ENCODE measurements around the gene RANBP17.
"Not testable (repeated sequence)": the region's sequence is repeated elsewhere in the genome, so short reads cannot be mapped to it uniquely, and the experiment has no call there.

RANBP17 gene

DNA sequence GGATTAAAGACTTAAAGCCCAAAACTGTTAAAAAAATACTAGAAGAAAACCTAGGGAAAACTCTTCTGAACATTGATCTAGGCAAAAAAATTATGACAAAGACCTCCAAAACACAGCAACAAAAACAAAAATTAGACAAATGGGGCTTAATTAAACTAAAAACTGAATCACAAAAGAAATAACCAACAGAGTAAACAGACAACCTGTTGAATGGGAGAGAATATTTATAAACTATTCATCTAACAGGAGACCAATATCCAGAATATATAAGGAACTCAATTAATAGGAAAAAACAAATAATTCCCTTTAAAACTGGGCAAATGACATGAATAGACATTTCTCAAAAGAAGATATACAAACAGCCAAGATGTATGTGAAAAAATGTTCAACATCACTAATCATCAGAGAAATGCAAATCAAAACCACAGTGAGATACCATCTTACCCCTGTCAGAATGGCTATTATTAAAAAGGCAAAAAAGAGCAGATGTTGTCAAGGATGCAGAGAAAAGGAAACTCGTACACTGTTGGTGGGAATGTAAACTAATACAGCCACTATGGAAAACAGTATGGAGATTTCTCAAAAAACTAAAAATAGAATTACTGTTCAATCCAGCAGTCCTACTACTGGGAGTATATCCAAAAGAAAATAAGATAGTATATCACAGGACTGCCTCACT lies 397.1 kb downstream of the RANBP17 start:
- no peak for DNase-seq

DNA sequence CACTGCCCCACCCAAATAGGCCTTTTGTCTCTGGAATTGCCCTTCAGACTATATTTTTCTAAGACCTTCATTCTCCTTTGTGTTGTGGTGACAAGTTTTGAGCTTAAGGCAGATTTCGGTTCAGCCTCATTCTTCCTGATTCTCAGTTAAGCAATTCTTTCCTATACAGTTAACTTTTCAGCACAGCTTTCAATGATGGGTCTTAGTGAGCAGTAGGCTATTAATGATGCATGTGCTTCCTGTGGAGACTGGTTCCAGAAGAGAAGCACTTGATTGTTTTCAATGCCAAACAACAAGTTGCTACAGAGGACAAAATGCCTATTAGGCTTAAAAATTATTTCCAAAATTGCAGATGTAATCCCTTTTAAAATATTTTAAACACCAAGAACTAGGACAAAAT lies 399.5 kb downstream of the RANBP17 start:
- DNase-seq: peak; percentile 17

DNA sequence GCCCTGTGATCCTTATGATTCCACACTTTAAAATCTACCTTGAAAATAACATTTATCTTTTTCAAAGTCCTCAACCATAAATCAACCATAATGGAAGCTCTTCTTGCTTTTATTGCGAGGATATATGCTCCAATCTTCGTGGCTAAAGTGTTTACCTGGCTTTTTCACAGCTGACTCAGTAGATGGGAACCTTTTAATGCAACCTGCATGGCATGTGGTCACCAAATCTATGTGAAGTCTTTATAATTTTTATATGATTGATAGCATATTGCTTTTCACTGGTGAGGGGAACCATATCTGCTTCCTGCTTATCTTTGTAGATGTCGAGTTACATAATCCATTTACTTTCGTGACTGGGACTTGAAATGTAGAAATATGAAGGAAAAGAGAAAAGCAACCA lies 400.1 kb downstream of the RANBP17 start:
- peak; percentile 10 for DNase-seq

DNA sequence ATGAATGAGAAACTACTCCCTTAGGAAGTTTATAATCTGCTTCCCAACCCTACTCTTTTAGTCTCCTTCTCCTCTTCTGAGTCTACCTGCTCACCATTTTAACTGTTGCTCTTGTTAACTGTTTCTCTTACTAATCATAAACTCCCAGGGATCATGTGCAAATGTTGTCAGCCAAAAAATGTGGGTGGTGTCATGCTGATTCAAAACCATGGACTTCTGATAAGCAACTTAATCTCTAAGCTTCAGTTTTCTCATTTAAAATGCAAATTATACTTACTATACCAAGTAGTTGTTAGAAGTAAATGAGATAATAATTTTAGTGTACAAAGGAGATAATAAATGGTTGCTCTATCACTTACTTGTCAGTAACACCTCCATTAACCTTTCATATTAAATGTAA lies 401.4 kb downstream of the RANBP17 start:
- no peak for DNase-seq

DNA sequence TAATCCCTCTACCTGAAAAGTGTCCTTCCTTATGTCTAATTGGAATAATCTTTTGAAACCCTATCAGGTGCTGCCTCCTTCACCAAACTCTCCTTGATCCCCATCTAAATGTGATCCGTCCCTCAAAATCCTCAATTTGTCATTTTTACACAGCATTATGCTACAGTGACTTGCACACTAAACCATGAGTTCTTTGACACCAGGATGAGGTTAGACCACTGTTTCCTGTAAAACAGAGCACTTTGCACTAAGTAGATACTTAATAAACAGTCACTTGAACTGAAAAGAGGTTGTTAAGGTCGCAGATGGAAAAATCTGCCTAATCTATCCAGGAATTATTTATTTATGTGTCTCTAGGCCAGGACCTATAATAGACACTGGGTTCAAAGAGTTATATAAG lies 403.0 kb downstream of the RANBP17 start:
- no peak for DNase-seq

DNA sequence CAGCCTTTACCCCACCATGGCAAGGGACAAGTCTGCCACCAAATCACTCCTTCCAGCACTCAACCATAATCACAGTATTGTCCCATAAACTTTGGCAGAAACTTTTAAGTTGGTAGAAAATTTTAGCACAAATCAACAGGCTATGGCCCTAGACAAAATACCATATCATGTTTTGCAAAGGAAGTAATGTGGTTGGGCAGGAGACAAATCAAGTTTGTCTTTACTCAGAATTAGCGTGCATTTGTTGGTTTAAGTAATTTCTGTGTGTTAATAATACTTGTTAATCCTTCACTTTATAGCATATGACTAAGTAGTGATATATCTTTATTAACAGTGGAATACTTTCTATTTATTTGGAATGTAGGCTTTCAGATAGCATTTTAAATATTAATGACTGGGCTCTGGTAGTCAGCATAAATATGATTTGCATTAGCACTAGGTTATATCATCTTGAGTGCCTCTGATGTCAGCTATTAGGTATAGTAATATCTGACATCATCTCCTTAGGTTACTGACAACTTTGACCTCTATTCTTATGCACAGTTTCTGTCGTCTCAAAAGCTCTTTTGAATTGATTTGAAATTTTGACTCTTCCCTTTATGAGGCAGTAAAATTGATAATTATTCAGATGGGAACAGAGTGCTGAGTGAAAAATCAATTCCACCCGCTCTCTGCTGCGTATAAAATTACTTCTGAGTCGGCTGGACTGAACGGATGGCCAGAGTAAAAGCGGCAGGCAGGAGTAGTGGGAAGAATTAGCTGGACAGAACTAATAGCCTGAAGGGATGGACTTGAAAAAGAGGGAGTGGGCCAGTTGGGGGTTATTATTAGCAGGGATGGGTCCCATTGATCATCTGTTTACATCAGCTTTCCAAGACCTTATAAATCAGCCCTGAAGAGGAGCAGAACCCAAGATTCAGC lies 407.1 kb downstream of the RANBP17 start:
- DNase-seq: no peak

DNA sequence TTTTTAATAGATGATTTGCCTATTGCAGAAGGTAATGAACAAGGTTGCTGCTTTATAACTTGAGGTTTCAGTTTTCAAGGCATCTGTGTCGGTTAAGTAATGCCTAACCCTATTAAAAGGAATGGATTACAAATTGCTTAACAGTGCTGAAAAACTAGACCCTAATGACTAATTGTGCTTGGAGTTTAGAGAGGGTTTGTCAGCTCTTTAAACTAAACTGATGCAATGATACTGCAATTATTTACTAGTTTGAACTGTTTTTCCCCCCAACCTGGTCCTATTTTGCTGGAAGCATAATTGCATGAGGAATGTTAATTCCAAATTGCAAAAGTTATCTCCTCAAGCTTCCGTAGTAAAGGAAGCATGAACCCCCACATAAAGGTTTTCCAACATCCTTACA lies 407.9 kb downstream of the RANBP17 start:
- no peak for DNase-seq

DNA sequence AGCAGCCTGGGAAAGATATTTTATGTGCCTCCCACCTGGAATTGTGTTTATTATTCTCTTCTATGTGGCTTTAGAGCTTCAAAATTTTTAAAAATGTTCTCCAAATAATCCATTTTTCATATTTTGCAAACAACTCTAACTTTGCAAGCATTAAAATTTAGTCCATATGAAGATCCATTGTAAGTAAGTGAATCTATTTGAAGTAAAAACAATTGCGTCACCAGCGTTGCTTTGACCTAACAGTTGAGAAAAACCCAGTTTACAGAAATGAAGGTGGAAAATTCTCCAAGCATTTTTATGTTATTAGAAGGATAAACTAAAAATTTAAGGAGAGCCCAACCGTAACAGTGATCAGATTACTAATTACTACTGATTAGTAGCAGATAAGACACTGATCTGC lies 408.3 kb downstream of the RANBP17 start:
- no peak for DNase-seq

DNA sequence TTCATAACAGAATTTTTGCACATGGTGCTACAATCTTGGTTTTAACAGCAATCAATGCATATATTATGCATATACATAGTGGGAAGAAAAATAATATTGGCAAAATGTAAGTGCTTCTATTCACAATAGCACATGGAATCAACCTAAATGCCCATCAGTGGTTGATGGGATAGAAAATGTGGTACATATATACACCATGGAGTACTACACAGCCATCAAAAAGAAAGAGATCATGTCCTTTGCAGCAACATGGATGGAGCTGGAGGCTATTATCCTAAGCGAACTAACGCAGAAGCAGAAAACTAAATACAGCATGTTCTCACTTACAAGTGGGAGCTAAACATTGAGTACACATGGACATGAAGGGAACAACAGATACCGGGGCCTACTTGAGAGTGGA lies 410.0 kb downstream of the RANBP17 start:
- no peak for DNase-seq

DNA sequence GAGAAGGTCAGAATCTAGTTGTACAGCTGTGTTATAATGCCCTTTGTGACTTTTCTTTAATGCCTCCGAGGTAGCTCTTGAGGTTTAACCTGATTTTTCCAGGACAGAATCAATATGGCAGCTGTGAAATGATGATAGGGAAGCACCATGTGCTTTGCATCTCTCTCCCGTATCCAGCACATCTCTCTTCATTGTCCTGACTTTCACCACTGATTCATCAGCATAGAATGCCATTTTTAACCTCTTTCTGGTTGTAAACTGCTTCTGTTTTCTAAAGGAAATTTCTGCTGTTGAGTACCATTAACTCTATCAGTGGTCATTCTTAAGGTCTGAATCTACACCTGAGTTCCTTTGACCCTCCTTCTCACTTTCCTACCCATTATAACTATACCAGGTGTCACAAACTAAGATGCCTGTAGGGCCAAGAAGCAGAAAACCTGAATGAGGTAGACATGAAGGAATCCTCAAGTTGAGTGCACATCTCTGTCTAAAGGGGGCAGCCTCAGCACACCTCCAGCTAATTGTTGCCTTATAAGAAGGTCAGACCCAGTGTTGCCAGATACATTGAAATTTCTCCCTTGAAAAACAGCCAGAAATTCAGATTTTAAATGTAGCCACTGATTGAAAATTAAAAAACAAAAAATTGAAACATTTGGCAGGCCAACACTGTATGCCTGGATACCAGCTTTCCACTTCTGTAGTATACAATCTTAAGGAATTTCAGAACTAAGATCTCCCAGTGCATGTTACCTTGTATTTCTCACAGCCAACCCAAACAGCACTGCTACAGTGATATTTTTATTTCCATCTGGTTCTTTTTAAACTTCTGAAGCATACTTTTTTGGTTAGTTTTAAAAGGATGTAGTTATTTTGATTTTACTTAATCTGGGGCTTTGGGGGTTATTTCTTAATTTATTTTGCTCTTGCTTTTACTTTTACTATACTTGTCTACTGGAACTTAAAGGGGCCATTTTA lies 411.5 kb downstream of the RANBP17 start:
- DNase-seq: no peak

DNA sequence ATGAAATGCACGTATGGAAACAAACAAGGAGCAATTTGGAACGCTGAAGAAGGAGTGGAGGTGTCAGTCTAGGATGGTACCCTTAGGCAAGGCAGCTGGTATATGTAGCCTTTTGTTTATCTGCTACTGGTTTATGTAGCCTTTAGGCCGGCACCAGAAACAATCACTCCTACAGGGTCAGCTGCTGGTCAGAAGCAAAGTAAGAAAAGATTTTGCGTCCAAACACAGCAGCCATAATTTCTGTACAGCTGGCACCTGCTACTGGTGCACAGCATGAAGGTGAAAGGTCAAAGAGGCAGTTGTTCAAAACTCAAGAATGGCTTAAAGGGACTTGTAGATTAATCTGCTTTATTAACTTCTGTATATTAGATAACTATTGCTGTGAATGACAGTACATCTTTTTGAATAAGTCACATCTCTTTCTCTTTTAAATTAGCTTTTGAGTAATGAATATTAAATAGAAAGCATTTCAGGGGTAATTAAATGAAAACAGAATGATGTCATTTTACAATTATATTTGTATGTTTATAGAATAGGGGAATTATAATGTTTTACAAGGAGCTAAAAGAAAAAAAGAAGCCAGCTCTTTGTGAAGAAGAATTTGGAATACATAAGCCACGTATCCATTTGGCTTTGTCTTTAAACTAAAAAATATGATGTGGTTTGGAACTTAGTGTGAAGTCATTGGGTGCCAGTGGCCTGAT lies 414.2 kb downstream of the RANBP17 start:
- no peak for DNase-seq

DNA sequence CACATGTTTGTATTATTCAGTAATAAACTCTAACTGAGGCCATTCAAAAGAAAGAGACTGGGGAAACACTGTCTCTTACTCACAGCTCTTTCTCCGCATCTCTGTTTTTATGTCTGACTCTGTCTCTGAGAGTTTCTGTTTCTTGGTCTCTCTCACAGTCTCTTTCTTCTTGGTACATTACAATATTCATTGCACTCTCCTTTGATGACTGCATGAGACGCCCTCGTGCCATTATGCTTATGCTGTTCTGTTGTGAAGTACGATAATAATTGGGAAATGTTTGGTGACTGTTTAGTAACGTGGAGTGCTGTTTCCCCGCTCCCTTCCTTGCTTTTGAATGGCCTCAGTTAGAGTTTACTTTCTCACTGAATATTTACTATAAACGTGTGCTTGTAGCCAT lies 421.9 kb downstream of the RANBP17 start:
- no peak for DNase-seq

DNA sequence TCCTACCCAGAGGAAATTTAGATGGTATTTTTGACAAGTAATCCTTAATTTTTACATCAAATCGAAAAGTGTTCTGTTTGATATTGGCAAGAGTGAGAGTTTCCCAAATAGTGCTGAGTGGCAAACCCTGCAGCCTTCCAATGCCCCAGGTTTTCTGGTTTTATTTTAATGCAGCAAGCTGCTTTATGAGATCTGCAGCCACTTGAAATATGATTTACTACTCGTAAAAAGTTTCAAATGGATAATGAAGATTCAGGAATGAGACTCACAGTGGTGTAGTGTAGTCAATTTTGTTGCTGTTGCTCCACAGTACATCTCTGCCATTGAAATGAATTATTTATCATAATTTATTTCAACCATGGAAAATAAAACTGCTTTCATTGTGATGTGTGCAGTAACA lies 423.6 kb downstream of the RANBP17 start:
- no peak for DNase-seq

DNA sequence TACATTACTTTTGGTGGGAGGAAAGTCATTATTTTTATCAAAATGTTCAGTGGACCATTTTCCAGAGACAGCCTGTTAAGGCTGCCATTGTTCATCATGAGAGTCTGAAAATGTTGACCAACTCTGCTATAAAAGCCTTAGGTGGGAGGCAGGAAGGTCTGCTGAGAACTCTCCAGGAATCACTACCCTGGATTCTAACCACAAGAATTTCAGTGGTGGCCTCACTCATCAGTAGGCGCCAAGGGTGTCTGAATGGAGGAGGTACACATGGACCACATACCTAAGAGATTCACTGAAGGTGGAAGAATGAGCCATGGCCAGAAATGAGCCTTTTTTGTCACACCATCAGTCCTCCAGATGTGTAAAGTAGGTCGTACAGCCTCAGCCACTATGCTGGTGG lies 426.2 kb downstream of the RANBP17 start:
- no peak for DNase-seq

DNA sequence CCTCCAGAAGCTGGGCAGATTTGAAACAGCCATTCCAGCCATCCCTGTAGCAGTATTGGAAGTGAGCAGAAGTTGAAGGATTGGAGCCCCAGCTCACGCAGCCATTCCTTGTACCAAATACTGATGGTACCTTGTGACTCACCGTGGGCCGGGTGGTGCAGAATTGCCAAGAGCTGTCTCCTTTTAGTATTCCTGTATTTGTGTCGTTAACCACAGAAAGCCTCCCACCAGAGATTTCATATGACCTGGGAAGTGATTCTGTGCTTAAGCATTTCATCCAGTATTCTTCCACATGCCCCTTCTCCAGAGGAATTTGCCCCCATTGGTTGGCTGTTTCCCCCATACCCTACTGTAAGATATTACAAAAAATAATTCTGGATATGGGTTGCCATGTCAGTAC lies 429.6 kb downstream of the RANBP17 start:
- no peak for DNase-seq

DNA sequence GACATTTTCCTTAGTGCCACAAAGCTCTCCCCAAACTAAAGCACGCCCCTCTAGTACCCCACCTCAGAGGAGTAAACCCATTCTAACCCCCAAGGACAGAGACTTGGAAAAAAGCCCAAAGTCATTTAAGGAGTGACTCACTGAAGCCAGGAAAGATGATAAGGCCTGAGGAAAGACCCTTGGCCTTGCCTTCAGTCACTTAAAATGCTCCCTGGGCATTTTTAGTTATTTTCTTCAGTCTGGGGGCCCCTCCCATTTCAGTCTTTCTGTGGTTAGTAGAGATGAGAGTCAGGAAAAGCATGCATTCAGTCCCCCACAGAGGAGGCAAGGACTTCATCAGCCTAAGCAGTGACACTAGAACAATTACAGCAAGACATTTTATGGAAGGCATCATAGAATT lies 433.5 kb downstream of the RANBP17 start:
- DNase-seq: no peak

DNA sequence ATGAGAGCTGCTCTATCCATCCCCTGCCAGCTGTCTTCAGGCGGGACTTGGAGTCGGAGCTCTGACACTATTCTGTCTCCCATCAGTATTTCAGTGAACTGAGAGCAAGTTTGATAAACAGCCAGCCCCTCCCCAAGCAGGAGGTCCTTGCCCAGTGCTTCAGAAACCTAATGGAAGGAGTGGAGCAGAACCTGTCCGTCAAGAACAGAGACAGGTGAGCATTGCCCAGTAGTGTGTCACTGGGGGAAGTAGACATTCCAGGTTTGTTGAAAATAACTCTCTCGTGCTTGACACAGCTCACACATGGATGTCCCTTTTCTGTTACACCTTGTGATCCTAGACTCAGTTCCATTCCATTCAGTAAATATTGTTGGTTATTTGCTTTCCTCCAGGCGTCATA lies 434.0 kb downstream of the RANBP17 start:
- DNase-seq: no peak

DNA sequence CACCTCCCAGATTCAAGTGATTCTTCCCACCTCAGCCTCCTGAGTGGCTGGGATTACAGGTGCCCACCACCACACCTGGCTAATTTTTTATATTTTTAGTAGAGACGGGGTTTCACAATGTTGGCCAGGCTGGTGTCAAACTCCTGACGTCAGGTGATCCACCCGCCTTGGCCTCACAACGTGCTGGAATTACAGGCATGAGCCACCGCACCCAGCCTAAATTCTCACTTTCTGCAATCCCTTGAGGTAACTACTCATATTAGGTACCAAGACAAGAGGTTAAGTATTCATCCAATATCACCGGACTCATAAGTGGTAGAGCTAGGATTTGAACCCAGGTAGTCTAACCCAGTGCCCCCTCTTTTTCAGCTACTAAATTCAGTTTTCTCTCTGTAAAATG lies 436.1 kb downstream of the RANBP17 start:
- DNase-seq: not testable (repeated sequence)

DNA sequence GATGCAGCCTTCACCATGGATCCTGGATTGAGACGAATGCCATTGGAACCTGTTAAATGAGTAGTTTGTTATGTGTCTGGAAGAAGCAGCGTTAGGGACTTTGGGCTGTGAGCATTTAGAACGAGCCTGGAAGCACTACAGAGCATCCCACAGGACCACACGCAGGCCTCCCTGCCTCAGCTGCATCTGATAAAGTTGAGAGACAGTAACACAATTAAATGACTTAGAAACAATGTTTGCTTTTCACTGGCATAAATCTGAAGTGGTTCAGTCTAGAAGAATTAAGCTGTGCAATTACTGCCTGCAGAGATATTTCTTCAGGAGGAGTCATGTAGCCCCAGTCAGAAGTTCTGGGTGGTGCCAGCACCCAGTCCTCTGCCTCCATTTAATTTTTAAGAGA lies 437.4 kb downstream of the RANBP17 start:
- no peak for DNase-seq

DNA sequence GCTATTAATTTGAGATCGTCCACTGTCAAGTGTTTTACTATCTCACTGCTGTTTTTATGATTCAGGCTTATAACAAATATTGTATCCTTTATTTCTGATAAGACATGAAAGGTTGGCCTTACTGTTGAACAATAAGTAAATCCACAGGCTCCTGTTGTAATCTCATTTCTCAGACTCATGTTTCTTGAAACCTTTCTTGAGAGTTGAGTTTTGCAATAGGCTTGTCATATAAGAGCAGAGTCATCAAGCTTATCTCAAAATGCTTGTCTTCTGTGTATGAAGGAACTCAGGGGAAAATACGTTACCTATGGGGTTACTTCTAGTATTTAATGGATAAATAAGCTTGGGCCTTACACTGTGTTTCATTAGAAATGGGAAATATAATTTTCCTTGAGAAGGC lies 438.0 kb downstream of the RANBP17 start:
- no peak for DNase-seq

DNA sequence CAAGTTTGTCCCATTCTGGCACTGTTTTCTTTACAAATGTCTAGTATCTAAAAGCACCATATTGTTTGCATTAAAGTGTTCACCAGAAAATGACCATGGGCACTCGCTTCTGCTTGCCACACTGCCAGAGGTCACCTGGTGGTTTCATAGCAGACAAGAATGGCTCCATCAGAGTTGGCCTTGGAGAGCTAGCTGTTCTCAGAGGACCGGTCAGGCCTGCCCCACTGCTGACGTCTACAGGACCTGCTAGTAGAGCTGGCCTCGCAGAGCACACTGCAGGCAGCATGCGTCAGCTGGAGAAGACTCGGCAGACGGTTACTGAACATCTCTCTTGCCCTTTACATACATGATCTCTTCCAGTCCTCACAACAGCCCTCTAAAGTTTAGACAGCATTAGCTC lies 438.5 kb downstream of the RANBP17 start:
- no peak for DNase-seq

DNA sequence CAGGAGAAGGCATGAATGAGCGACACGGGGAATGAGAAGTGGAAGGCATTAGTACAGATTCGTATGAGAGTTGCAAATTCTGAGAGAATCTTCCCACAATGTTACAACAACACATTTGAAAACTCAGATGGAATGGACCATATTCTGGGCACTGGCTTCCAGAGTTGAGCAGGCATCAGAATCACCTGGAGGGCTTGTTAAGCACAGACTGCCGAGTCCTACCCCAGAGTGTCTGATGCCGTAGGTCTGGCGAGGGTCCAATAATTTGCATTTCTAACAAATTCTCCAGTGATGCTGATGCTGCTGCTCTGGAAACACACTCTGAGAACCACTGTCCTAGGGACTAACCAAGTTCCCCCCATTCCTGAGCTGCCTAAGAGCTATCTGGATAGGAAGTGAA lies 444.3 kb downstream of the RANBP17 start:
- DNase-seq: no peak

Data from DMS79 treated with DMSO at 0.1 percent for 48 hours (cell line).